Activated CD8-positive, alpha-beta T cell treated with anti-CD3 and anti-CD28 coated beads for 36 hours (primary cell): ENCODE results near the gene SLC22A17. TPM values are rescaled to one million over a fixed set of nuclear protein-coding genes. Genes with fewer than 3 reads are reported as not detected.

Experiments used
- ATAC-seq: fragments of 200-7000 bp; cut with Tn5 transposase; one replicate; pipeline ENCODE4 v1.10.0; 2021; ENCODE audit warnings: mild to moderate bottlenecking, moderate library complexity
- CTCF ChIA-PET: fragments of 350-600 bp; sonication (Branson Sonifier 250); formaldehyde crosslinking; loops from one replicate; lab custom pipeline; 2021; ENCODE audit warnings: antibody characterized with exemption; lab: Charles Lee
- POLR2A ChIA-PET: fragments of 350-600 bp; sonication (Branson Sonifier 250); formaldehyde crosslinking; loops from one replicate; lab custom pipeline; 2021; ENCODE audit warnings: antibody characterized with exemption; lab: Charles Lee
- DNase-seq: peaks from one replicate; pipeline ENCODE4 v3.0.0-alpha.2; 2020
- H3K27ac Mint-ChIP-seq: one replicate; pipeline ENCODE4 v1.8.0; 2021; ENCODE audit warnings: mild to moderate bottlenecking, mixed read lengths
- H3K27me3 Mint-ChIP-seq: one replicate; pipeline ENCODE4 v1.8.0; 2021; ENCODE audit warnings: mixed read lengths
- H3K36me3 Mint-ChIP-seq: one replicate; pipeline ENCODE4 v1.8.0; 2021; ENCODE audit warnings: low read depth, mixed read lengths
- H3K4me1 Mint-ChIP-seq: one replicate; pipeline ENCODE4 v1.8.0; 2021; ENCODE audit warnings: low read depth, mixed read lengths
- H3K4me3 Mint-ChIP-seq: one replicate; pipeline ENCODE4 v1.8.0; 2021; ENCODE audit warnings: mild to moderate bottlenecking, moderate library complexity, mixed read lengths
- H3K9me3 Mint-ChIP-seq: one replicate; pipeline ENCODE4 v1.8.0; 2021; ENCODE audit warnings: mixed read lengths
- intact Hi-C: fragments of 100-400 bp; cut with micrococcal nuclease; formaldehyde crosslinking; loops from one replicate; pipeline ENCODE4 v1.10.0; 2022
- total RNA-seq, 2 experiments: library from RNA; stranded (reverse); gene quantifications; one replicate each; pipeline ENCODE4 v1.2.3, GENCODE V29; 2021
- TF ChIP-seq, protein P1 (sequence below): fragments of 200-600 bp; IDR thresholded peaks from one replicate; pipeline ENCODE4 v1.8.0; 2022; ENCODE audit warnings: antibody characterized with exemption, mild to moderate bottlenecking

The SLC22A17 gene
- total RNA-seq, 2 experiments from 2014 or later = 2.3 TPM

DNA sequence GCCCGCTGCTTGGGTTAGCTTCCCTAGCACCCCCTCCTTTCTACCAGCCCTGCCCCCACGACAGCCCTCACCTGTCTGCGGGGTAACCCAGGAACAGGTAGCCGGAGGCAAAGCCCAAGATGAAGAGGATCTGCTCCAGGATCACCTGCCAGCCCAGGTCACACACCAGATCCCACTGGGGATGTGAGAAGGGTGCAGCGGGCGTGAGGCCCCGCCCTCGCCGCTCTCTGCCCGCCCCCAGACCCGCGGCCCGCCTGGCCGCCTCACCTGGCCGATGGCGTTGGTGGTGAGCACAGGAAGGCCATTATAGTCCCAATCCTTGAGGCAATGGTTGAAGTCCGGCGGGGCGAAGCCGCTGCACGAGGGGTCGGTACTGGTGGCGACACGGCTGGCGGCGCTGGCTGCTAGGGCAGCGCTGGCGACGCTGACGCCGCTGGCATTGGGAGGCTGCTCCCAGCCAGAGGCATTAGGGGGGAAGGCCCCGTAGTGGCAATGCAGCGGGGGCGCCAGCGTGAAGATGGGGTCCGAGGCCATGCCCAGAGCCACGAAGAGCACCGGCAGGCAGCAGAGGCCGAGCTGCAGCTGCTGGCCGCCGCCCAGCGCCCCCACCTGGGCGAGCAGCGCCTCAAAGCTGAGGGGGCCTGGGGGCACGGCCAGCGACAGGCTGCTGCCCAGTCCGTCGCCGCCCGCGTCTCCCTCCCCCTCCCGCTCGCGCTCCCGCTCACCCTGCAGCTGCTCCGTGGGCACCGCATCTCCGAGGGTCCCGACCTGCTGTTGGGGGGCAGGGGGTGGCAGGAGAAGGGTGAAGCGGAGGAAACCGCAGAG is 794 bp downstream of the SLC22A17 start:
- ATAC-seq (peak; percentile 45), DNase-seq (peak; percentile 6)
- no peaks in the 10 kb centered on the region for H3K9me3 Mint-ChIP-seq
- peaks cover 35% of the 10 kb centered on the region for H3K27me3 Mint-ChIP-seq
- peaks cover 4% of the 10 kb centered on the region for H3K4me1 Mint-ChIP-seq
- no peaks in the 10 kb centered on the region for H3K36me3 Mint-ChIP-seq
- ChIA-PET POLR2A (interaction anchor here (2.0 kb wide), 1 partner anchor 30 kb away, joined by 6 read pairs; the partner anchor contains the start of gene PABPN1), CTCF (interaction anchor here (1.1 to 2.8 kb wide), 3 partner anchors 13 to 28 kb away, joined by 3 to 19 read pairs (median 7); no protein-coding TSS in a partner anchor)
- intact Hi-C loops = no loop called here
- no peak overlapping the region for H3K27ac Mint-ChIP-seq
- TF ChIP-seq, protein P1, sequence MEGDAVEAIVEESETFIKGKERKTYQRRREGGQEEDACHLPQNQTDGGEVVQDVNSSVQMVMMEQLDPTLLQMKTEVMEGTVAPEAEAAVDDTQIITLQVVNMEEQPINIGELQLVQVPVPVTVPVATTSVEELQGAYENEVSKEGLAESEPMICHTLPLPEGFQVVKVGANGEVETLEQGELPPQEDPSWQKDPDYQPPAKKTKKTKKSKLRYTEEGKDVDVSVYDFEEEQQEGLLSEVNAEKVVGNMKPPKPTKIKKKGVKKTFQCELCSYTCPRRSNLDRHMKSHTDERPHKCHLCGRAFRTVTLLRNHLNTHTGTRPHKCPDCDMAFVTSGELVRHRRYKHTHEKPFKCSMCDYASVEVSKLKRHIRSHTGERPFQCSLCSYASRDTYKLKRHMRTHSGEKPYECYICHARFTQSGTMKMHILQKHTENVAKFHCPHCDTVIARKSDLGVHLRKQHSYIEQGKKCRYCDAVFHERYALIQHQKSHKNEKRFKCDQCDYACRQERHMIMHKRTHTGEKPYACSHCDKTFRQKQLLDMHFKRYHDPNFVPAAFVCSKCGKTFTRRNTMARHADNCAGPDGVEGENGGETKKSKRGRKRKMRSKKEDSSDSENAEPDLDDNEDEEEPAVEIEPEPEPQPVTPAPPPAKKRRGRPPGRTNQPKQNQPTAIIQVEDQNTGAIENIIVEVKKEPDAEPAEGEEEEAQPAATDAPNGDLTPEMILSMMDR = no peak
- peak overlapping the region; percentile 54 for H3K4me3 Mint-ChIP-seq

DNA sequence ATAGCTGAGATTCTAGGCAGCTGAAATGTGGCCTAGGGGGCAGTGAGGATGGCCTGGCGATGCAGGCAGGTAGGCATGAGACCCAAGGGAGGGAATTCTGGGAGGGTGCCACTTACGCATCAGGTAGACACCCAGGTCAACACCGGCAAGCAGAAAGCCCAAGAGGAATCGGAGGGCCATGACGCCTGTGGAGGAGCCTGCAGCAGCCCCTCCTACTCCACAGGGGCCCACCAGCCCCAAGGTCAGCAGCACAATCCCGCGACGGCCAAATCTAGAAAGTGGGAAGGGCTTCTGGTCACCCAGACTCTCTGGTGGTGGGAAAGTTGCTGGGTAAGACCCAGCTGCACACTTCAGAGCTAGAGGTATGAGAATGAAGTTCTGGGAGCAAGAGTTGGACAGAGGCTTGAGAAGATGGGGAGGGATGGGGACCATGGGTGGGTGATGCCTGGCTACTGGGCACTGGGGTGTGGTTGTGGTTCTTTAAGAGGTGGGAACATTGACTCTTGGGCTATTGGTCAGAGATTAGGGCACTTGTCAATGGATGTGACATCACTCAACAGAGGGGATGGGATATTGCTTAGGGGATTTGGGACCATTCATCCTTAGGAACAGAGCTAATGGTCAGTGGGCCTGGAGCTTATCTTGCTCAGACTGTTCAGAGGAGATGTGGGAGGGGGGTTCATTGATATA is 3.4 kb downstream of the SLC22A17 start:
- H3K4me3 Mint-ChIP-seq = no peak overlapping the region
- POLR2A ChIA-PET = interaction anchor here (1.1 kb wide), 1 partner anchor 11 kb away, joined by 3 read pairs; no protein-coding TSS in a partner anchor
- H3K4me1 Mint-ChIP-seq = peaks cover 4% of the 10 kb centered on the region
- TF ChIP-seq, protein P1 = no peak
- peaks cover 26% of the 10 kb centered on the region for H3K27me3 Mint-ChIP-seq
- ATAC-seq (no peak), DNase-seq (no peak)
- H3K27ac Mint-ChIP-seq = no peak overlapping the region
- no peaks in the 10 kb centered on the region for H3K36me3 Mint-ChIP-seq
- CTCF ChIA-PET = no interaction called here
- H3K9me3 Mint-ChIP-seq = no peaks in the 10 kb centered on the region
- intact Hi-C loops = no loop called here

DNA sequence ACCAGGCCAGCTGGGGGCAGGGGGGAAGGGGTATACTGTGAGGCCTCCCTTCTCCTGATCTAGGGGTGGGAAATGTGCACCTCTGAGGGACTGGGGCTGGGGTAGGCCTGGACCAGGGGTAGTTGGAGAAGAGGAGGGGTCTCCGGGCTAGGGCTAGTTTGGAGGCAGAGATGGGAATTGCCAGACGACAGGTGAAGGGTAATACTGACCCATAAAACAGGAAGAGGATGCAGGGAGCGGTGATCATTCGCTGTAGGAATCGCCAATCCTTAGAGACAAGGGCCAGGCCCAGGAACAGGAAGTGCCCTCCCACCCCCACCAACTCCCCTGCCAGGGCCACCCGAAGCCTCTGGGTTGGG is 4.4 kb downstream of the SLC22A17 start:
- H3K36me3 Mint-ChIP-seq = no peaks in the 10 kb centered on the region
- DNase-seq (no peak), ATAC-seq (no peak)
- H3K4me3 Mint-ChIP-seq = no peak overlapping the region
- ChIA-PET POLR2A (no interaction called here), CTCF (interaction anchor here (1.2 kb wide), 1 partner anchor 20 kb away, joined by 3 read pairs; no protein-coding TSS in a partner anchor)
- intact Hi-C loops = no loop called here
- H3K27ac Mint-ChIP-seq = no peak overlapping the region
- H3K4me1 Mint-ChIP-seq = peaks cover 4% of the 10 kb centered on the region
- TF ChIP-seq, protein P1 = no peak
- no peaks in the 10 kb centered on the region for H3K9me3 Mint-ChIP-seq
- peaks cover 16% of the 10 kb centered on the region for H3K27me3 Mint-ChIP-seq

DNA sequence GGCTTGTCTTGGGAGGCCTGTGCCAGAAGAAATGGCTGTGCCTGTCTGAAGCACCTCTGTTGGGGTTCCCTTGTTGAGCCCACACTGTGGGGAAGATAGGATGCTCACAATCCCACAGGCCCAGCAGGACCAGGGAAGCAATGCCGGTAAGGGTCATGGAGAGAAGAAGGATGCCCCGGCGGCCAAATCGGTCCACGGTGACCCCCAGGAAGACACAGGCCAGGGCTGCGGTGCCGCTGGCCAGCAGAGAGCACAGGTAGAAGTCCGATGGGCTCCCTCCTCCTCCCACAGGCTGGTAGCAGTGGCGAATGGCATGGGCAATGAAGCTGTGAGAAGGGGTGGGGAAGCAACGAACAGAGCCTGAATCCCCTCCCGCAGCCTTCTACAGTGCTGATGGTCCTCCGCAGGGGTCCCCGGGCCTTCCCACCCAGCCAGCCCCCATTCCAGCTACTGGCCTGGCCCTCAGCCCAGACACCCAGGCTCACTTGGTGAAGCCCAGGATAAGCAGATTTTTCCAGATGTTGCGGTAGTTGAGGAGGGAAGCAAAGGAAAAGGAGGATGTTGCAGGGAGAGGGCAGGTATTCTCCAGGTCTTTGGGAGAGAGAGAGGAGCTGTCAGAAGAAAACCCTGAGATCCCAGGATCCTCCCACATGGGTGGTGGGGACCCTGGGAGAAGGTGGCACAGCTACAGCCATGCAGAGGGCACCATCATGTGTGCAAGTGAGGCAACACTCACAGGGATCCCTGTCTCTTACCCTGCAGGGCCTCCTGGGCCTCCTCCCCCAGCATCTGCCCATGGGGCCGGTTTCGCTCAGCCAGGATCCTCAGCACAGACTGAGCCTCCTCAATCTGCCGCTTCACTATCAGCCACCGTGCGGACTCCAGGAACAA is 5.0 kb downstream of the SLC22A17 start:
- no peak overlapping the region for H3K27ac Mint-ChIP-seq
- ChIA-PET CTCF (interaction anchor here (1.2 to 1.9 kb wide), 2 partner anchors 19 to 32 kb away, joined by 3 to 6 read pairs; no protein-coding TSS in a partner anchor), POLR2A (no interaction called here)
- H3K27me3 Mint-ChIP-seq = peaks cover 10% of the 10 kb centered on the region
- H3K4me3 Mint-ChIP-seq = no peak overlapping the region
- intact Hi-C loops = no loop called here
- no peak for ATAC-seq
- no peak for DNase-seq
- H3K4me1 Mint-ChIP-seq = peaks cover 2% of the 10 kb centered on the region
- H3K9me3 Mint-ChIP-seq = no peaks in the 10 kb centered on the region
- TF ChIP-seq, protein P1 = no peak
- H3K36me3 Mint-ChIP-seq = no peaks in the 10 kb centered on the region
